ENCODE measurements around the gene MOCS1.

Gene MOCS1

DNA sequence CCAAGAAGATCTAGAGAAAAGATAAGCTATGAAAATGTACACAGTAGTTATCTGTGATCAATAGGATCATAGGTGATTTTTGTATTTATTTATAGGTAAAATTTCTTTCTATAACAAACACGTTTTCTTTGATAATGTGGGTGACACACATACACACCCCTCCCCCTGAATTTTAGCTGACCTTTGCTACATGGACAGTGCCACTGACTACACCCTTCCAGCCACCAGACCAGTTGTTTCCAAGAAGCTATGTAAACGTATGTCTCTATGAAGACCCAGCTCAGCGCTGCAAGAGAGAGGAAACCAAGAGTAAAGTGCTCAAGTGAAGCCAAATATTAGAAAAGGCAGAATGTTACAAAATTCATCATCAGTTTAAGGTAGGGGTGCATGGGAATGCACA, 16.3 kb downstream of the MOCS1 start:
- Histone ChIP-seq H3K4me1 (ENCODE audit: control insufficient read depth in 1 of 2, insufficient read depth in 1 of 2, low read depth in 1 of 2, low read length in 1 of 2) (no peaks in the 10 kb centered on the region), H3K36me3 (no peaks in the 10 kb centered on the region), H3K9me3 (no peaks in the 10 kb centered on the region), H3K27ac (no peak overlapping the region), H3K27me3 (no peaks in the 10 kb centered on the region), H3K4me3 (ENCODE audit: low read depth in 1 of 2, low read length in 1 of 2) (no peak overlapping the region)
- TF ChIP-seq, protein P1, sequence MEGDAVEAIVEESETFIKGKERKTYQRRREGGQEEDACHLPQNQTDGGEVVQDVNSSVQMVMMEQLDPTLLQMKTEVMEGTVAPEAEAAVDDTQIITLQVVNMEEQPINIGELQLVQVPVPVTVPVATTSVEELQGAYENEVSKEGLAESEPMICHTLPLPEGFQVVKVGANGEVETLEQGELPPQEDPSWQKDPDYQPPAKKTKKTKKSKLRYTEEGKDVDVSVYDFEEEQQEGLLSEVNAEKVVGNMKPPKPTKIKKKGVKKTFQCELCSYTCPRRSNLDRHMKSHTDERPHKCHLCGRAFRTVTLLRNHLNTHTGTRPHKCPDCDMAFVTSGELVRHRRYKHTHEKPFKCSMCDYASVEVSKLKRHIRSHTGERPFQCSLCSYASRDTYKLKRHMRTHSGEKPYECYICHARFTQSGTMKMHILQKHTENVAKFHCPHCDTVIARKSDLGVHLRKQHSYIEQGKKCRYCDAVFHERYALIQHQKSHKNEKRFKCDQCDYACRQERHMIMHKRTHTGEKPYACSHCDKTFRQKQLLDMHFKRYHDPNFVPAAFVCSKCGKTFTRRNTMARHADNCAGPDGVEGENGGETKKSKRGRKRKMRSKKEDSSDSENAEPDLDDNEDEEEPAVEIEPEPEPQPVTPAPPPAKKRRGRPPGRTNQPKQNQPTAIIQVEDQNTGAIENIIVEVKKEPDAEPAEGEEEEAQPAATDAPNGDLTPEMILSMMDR (IDR thresholded peaks at IDR 0.05), result no peak

DNA sequence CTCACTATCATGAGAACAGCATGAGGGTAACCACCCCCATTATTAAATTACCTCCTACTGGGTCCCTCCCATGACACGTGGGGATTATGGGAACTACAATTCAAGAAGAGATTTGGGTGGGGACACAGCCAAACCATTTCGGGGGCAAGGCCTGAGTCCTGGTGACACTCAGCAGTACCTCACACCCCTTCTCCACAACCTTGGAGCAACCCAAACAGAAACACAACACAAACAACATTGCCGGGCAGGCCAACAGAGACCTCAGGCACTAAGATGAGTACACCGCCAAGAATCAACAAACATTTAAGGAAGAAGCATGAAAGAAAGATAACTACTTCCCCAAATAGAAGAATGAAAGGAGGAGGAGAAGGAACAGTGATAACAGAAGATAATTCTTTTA, 16.9 kb downstream of the MOCS1 start:
- Histone ChIP-seq H3K9me3 (no peaks in the 10 kb centered on the region), H3K27ac (no peak overlapping the region), H3K4me1 (ENCODE audit: control insufficient read depth in 1 of 2, insufficient read depth in 1 of 2, low read depth in 1 of 2, low read length in 1 of 2) (no peaks in the 10 kb centered on the region), H3K36me3 (no peaks in the 10 kb centered on the region), H3K4me3 (ENCODE audit: low read depth in 1 of 2, low read length in 1 of 2) (no peak overlapping the region), H3K27me3 (no peaks in the 10 kb centered on the region)
- TF ChIP-seq, protein P1 (IDR thresholded peaks at IDR 0.05), result no peak

DNA sequence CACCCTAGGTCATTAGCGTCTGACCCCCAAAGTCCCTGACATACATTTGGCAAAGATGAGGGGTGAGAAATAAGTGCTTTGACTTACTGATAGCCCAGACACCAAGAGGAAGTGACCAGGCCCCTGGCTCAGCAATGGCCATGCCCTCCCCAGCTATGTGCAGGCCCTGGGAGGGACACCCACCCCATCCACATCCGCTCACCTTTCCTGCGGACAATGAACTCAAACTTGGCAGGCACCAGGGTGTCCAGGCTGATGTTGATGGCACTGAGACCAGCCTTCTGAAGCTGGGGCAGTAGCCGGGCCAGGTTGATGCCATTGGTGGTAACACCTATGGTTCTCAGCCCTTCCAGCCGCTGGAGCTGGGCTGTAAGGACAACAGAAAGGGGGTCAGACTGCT, 18.4 kb downstream of the MOCS1 start:
- Histone ChIP-seq H3K4me3 (ENCODE audit: low read depth in 1 of 2, low read length in 1 of 2) (no peak overlapping the region), H3K9me3 (no peaks in the 10 kb centered on the region), H3K27me3 (no peaks in the 10 kb centered on the region), H3K36me3 (no peaks in the 10 kb centered on the region), H3K4me1 (ENCODE audit: control insufficient read depth in 1 of 2, insufficient read depth in 1 of 2, low read depth in 1 of 2, low read length in 1 of 2) (no peaks in the 10 kb centered on the region), H3K27ac (no peak overlapping the region)
- TF ChIP-seq, protein P1 (IDR thresholded peaks at IDR 0.05), result no peak

DNA sequence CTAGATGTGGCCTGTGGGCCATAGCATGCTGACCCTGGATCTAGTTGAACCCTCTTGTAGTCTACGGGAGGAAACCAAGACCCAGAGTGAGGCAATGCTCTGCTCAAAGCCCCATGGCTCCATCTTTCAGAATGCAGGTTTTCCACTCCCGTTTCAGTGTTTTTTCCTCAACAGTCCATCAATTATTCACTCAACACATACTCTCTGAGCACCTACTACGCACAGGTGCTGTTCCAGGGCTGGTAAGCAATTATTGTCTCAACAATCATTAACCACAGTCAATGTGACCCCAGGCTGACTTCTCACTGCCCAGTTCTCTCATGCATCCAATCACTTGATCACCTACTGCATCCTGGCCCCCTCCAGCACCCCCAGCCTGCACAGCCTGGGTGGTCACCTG, 20.0 kb downstream of the MOCS1 start:
- Histone ChIP-seq H3K36me3 (no peaks in the 10 kb centered on the region), H3K4me1 (ENCODE audit: control insufficient read depth in 1 of 2, insufficient read depth in 1 of 2, low read depth in 1 of 2, low read length in 1 of 2) (no peaks in the 10 kb centered on the region), H3K27me3 (no peaks in the 10 kb centered on the region), H3K4me3 (ENCODE audit: low read depth in 1 of 2, low read length in 1 of 2) (no peak overlapping the region), H3K27ac (no peak overlapping the region), H3K9me3 (no peaks in the 10 kb centered on the region)
- TF ChIP-seq, protein P1 (IDR thresholded peaks at IDR 0.05), result no peak

DNA sequence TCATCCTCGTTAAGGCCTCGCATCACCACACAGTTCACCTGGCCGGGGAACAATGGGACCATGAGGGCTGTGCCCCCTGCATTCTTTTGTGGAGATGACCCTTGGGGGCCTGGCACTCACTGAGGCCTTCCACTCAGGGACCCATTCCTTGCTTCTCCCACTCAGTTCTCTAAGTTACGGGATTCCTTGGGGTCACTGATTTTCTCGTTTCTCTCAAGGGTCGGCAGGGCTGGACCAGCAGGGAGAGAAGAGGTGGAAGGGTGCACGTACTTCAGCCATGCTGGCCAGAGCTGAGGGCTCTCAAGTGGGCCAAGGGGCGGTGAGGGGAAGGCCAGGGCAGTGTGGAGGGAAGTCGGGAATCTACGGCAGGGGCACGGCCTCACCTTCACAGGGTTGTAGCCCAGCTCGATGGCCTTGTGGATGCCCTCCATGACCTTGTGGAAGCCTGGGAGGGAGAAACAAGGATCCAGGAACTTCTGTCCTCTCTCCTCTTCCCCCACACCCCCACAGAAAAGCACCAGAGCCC, 20.8 kb downstream of the MOCS1 start:
- Histone ChIP-seq H3K36me3 (no peaks in the 10 kb centered on the region), H3K27me3 (no peaks in the 10 kb centered on the region), H3K27ac (no peak overlapping the region), H3K4me3 (ENCODE audit: low read depth in 1 of 2, low read length in 1 of 2) (no peak overlapping the region), H3K4me1 (ENCODE audit: control insufficient read depth in 1 of 2, insufficient read depth in 1 of 2, low read depth in 1 of 2, low read length in 1 of 2) (no peaks in the 10 kb centered on the region), H3K9me3 (no peaks in the 10 kb centered on the region)
- TF ChIP-seq, protein P1 (IDR thresholded peaks at IDR 0.05), result no peak

DNA sequence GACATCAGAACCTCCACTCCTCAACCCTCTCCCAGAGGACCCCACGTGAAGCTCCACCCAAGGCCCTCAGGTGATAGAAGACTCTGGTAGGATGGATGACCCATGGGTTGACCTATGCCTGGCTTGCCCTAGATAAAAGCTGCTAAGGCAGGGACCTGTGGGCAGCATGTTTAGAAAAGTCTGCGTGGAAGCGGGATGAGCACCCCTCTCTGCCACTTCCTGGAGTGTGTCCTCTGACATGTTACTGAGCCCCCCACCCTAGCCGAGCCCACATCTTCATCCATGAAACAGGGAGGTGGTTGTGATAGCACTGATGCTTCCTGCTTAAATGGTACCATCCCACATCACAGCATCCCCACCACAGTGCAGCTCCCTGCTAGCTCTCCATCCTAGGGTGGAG, 21.8 kb downstream of the MOCS1 start:
- no peak overlapping the region for H3K4me3 ChIP-seq (ENCODE audit: low read depth in 1 of 2, low read length in 1 of 2)
- H3K36me3 ChIP-seq, result no peaks in the 10 kb centered on the region
- TF ChIP-seq, protein P1 (IDR thresholded peaks at IDR 0.05), result no peak
- no peaks in the 10 kb centered on the region for H3K27me3 ChIP-seq
- no peaks in the 10 kb centered on the region for H3K4me1 ChIP-seq (ENCODE audit: control insufficient read depth in 1 of 2, insufficient read depth in 1 of 2, low read depth in 1 of 2, low read length in 1 of 2)
- H3K27ac ChIP-seq, result no peak overlapping the region
- no peaks in the 10 kb centered on the region for H3K9me3 ChIP-seq

Measured in neutrophil (primary cell).